ENCODE measurements around the gene SLITRK1.

GRCh38 chr13:83905641-83906040 lies 23.4 kb upstream of the SLITRK1 start:
- TF ChIP-seq EZH2 (optimal IDR thresholded peaks at IDR 0.05; ENCODE audit: low read depth, low read length) (no peak), CTCF (IDR thresholded peaks at IDR 0.05; ENCODE audit: low read length) (no peak)

Data from MM.1S (cell line).